ENCODE data around the gene PSMC3.

Gene PSMC3

DNA sequence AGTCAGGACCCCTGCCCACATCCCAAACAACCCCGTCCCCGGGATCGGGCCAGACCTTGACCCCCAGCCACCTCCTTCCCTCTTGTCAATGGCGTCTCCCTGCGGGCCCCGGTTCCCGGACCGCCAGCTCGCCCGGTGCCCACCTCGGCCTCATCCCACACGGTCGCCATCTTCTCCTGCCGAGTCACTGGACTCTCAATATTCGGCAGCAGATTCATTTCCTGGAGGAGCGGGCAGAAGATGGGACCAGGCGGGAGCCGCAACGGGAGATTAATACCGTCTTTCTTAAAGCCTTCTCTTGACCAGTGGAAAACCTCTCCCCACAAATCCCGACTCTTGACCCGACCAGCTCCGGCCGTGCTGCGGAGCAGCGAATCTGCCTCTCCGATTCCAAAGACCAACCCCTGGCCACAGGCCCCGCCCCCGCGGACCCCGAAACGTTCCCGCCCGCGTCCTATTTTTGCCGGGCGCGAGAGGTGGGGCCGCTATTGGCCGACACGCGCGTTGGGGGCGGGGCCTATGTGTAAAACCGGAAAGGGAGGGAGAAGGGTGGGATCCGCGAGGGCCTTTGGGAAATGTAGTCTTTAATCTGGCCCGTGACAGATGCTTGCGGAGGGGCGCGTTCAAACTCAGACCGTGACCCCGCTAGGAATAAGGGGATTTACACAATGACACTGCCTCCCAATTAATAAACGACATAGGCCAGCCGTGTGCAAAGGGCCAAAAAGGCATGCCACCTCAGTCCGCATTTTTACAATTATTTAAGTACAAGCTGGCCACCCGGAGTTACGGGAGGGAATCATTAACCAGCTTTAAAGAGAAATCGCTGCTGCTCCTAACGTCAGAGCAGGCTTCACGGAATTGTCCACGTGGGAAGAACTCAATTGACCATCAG, at the start of gene PSMC3:
Gene PSMC3, minus strand, starts transcription at position 378 of the 895 bp plus-strand sequence. Its CDS starts 160 bp downstream, at position 218.
- Histone ChIP-seq H3K9me3 (ENCODE audit: control insufficient read depth, insufficient read depth, low read length) (no peaks in the 10 kb centered on the region), H3K4me1 (ENCODE audit: control insufficient read depth, low read length) (peaks cover 21% of the 10 kb centered on the region), H3K4me3 (ENCODE audit: low read length) (peak within 1 kb of the TSS; percentile 85), H3K36me3 (ENCODE audit: control insufficient read depth, low read length) (peaks cover 38% of the 10 kb centered on the region), H3F3A (ENCODE audit: control insufficient read depth, insufficient read depth) (no peaks in the 10 kb centered on the region), H3K27me3 (ENCODE audit: control insufficient read depth, low read length) (no peaks in the 10 kb centered on the region), H3K4me2 (ENCODE audit: low read length) (peak within 1 kb of the TSS; percentile 81), H3K9me2 (replicated peaks; ENCODE audit: control insufficient read depth, low read length) (no peaks in the 10 kb centered on the region), H3K27ac (ENCODE audit: low read depth, low read length) (peak within 1 kb of the TSS; percentile 62), H4K20me1 (ENCODE audit: control insufficient read depth, insufficient read depth, low read depth, low read length) (no peaks in the 10 kb centered on the region), H3K79me2 (ENCODE audit: control insufficient read depth, low read length) (peaks cover 25% of the 10 kb centered on the region)
- TF ChIP-seq, protein P1, sequence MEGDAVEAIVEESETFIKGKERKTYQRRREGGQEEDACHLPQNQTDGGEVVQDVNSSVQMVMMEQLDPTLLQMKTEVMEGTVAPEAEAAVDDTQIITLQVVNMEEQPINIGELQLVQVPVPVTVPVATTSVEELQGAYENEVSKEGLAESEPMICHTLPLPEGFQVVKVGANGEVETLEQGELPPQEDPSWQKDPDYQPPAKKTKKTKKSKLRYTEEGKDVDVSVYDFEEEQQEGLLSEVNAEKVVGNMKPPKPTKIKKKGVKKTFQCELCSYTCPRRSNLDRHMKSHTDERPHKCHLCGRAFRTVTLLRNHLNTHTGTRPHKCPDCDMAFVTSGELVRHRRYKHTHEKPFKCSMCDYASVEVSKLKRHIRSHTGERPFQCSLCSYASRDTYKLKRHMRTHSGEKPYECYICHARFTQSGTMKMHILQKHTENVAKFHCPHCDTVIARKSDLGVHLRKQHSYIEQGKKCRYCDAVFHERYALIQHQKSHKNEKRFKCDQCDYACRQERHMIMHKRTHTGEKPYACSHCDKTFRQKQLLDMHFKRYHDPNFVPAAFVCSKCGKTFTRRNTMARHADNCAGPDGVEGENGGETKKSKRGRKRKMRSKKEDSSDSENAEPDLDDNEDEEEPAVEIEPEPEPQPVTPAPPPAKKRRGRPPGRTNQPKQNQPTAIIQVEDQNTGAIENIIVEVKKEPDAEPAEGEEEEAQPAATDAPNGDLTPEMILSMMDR (IDR thresholded peaks at IDR 0.05; ENCODE audit: low read depth, low read length, poor library complexity, severe bottlenecking), result no peak
- TF ChIP-seq EZH2phosphoT487 (IDR thresholded peaks at IDR 0.05; ENCODE audit: borderline replicate concordance, low read length), result no peak

DNA sequence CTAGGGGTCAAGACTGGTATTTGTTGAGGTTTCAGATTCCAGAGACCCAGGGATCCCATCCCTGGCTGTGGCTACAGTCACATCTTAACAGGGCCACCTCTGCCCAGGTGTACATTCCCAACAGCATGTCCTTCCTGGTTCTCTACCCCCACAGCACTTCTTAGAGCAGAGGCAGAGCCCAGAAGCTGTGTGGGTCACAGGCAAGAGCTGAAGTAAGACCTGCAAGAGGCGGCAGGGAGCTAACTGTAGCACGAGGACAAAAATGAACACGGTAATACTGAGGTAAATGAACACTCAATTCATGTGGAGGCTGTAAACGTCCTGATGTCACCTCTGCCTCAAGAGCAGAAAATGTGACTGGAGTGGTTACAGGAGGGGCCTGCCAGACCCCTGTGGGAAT, 44.4 kb upstream of the PSMC3 start:
- no peaks in the 10 kb centered on the region for H4K20me1 ChIP-seq (ENCODE audit: control insufficient read depth, insufficient read depth, low read depth, low read length)
- H3K36me3 ChIP-seq (ENCODE audit: control insufficient read depth, low read length), result peaks cover 90% of the 10 kb centered on the region

GRCh38 chr11:47469361-47470179, 43.3 kb upstream of the PSMC3 start:
- Histone ChIP-seq H3K4me1 (ENCODE audit: control insufficient read depth, low read length) (no peaks in the 10 kb centered on the region), H3F3A (ENCODE audit: control insufficient read depth, insufficient read depth) (no peaks in the 10 kb centered on the region), H3K4me2 (ENCODE audit: low read length) (no peak overlapping the region), H3K27me3 (ENCODE audit: control insufficient read depth, low read length) (no peaks in the 10 kb centered on the region), H3K4me3 (ENCODE audit: low read length) (no peak overlapping the region), H3K79me2 (ENCODE audit: control insufficient read depth, low read length) (no peaks in the 10 kb centered on the region; the same call in 1 of the 2 replicates), H4K20me1 (ENCODE audit: control insufficient read depth, insufficient read depth, low read depth, low read length) (no peaks in the 10 kb centered on the region), H3K9me3 (ENCODE audit: control insufficient read depth, insufficient read depth, low read length) (no peaks in the 10 kb centered on the region), H3K36me3 (ENCODE audit: control insufficient read depth, low read length) (peaks cover 82% of the 10 kb centered on the region), H3K27ac (ENCODE audit: low read depth, low read length) (no peak overlapping the region), H3K9me2 (replicated peaks; ENCODE audit: control insufficient read depth, low read length) (no peaks in the 10 kb centered on the region)
- no peak for TF ChIP-seq EZH2phosphoT487 (IDR thresholded peaks at IDR 0.05; ENCODE audit: borderline replicate concordance, low read length)
- TF ChIP-seq, protein P1 (IDR thresholded peaks at IDR 0.05; ENCODE audit: low read depth, low read length, poor library complexity, severe bottlenecking), result no peak

More for the DNA sequence above, 44.4 kb upstream of the PSMC3 start:
- Histone ChIP-seq H3K27me3 (ENCODE audit: control insufficient read depth, low read length) (no peaks in the 10 kb centered on the region), H3K4me1 (ENCODE audit: control insufficient read depth, low read length) (no peaks in the 10 kb centered on the region), H3K27ac (ENCODE audit: low read depth, low read length) (no peak overlapping the region), H3K9me3 (ENCODE audit: control insufficient read depth, insufficient read depth, low read length) (no peaks in the 10 kb centered on the region), H3K9me2 (replicated peaks; ENCODE audit: control insufficient read depth, low read length) (no peaks in the 10 kb centered on the region), H3K4me2 (ENCODE audit: low read length) (no peak overlapping the region), H3K79me2 (ENCODE audit: control insufficient read depth, low read length) (no peaks in the 10 kb centered on the region; the same call in 1 of the 2 replicates), H3F3A (ENCODE audit: control insufficient read depth, insufficient read depth) (no peaks in the 10 kb centered on the region), H3K4me3 (ENCODE audit: low read length) (no peak overlapping the region)
- TF ChIP-seq, protein P1 (IDR thresholded peaks at IDR 0.05; ENCODE audit: low read depth, low read length, poor library complexity, severe bottlenecking), result no peak
- TF ChIP-seq EZH2phosphoT487 (IDR thresholded peaks at IDR 0.05; ENCODE audit: borderline replicate concordance, low read length), result no peak
